ENCODE data around the gene ERCC1. TPM values are rescaled to one million over a fixed set of nuclear protein-coding genes. Genes with fewer than 3 reads are reported as not detected.
A peak's percentile ranks its signal among the peaks of the same experiment; 100 is the strongest.

Gene ERCC1
- total and polyA plus RNA-seq, 2 experiments from 2014 or later = 120 to 169 TPM

DNA sequence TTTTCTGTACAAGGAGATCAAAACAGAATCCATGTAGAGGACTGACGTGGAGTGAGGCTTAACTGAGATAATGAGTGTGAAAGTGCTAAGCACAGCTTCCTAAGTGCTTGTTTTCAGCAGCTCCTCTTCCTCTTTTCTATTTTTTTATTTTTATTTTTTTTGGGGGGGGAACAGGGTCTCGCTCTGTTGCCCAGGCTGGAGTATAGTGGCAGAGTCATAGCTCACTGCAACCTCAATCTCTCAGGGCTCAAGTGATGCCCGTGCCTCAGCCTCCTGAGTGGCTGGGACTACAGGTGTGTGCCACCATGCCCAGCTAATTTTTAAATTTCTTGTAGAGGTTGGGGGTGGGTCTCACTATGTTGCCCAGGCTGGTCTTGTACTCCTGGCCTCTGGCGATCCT lies 38.5 kb upstream of the ERCC1 start:
- Histone ChIP-seq H3K27me3 (no peaks in the 10 kb centered on the region), H3K36me3 (no peaks in the 10 kb centered on the region), H3K4me3 (no peak overlapping the region), H3K4me1 (ENCODE audit: low read depth) (no peaks in the 10 kb centered on the region), H3K9me3 (ENCODE audit: low read depth) (no peaks in the 10 kb centered on the region), H3K27ac (no peak overlapping the region)
- TF ChIP-seq, protein P1, sequence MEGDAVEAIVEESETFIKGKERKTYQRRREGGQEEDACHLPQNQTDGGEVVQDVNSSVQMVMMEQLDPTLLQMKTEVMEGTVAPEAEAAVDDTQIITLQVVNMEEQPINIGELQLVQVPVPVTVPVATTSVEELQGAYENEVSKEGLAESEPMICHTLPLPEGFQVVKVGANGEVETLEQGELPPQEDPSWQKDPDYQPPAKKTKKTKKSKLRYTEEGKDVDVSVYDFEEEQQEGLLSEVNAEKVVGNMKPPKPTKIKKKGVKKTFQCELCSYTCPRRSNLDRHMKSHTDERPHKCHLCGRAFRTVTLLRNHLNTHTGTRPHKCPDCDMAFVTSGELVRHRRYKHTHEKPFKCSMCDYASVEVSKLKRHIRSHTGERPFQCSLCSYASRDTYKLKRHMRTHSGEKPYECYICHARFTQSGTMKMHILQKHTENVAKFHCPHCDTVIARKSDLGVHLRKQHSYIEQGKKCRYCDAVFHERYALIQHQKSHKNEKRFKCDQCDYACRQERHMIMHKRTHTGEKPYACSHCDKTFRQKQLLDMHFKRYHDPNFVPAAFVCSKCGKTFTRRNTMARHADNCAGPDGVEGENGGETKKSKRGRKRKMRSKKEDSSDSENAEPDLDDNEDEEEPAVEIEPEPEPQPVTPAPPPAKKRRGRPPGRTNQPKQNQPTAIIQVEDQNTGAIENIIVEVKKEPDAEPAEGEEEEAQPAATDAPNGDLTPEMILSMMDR (IDR thresholded peaks at IDR 0.05; ENCODE audit: low read depth, low read length) = no peak
- DNase-seq (ENCODE audit: low read depth in 1 of 2, low spot score in 1 of 2) = no peak

DNA sequence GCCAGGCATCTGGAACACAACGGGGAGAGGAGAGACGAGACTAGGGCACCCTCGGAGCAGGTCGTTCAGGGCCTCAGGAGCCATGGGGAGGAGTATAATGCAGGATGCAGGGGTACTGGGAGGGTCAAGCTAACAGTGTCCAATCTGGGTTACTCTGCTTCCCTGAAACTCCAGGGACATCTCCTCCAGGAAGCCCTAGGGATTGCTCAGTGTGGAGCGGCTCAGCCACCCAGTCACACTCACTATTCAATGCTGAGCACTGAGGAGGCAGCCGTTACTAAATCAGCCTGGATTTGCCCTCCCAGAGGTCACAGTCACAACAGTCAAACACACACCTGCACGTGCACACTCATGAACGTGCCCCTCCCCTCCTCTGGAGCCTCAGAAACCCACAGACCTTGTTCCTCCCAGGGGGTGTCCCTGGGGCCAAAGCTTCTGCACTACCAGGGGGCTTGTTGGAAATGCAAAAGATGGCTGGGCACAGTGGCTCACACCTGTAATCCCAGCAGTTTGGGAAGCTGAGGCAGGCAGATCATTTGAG lies 37.2 kb upstream of the ERCC1 start:
- H3K9me3 ChIP-seq (ENCODE audit: low read depth) = no peaks in the 10 kb centered on the region
- no peak overlapping the region for H3K27ac ChIP-seq
- no peak overlapping the region for H3K4me3 ChIP-seq
- no peak for DNase-seq (ENCODE audit: low read depth in 1 of 2, low spot score in 1 of 2)
- H3K36me3 ChIP-seq = no peaks in the 10 kb centered on the region
- peaks cover 3% of the 10 kb centered on the region for H3K4me1 ChIP-seq (ENCODE audit: low read depth)
- TF ChIP-seq, protein P1 (IDR thresholded peaks at IDR 0.05; ENCODE audit: low read depth, low read length) = no peak
- H3K27me3 ChIP-seq = no peaks in the 10 kb centered on the region

DNA sequence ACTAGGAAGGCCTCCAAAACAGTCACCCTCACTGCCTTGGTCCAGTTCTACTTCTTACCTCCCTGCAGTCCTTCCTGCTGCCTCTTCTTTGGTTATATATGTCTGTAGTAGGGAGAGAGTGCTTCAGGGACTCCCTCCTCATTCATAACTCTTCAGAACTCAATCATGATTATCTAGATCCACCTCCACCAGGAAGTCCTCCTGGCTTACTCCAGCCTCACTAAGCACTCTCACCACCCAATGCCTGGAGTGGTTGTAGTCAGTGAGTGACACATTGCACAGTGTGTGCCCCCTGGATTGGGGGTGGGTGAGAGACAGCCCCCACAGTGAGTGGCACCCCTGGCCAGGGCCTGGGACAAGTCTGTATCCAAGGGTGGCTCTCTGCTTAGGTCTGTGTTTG lies 34.1 kb upstream of the ERCC1 start:
- no peak for DNase-seq (ENCODE audit: low read depth in 1 of 2, low spot score in 1 of 2)
- Histone ChIP-seq H3K27me3 (no peaks in the 10 kb centered on the region), H3K9me3 (ENCODE audit: low read depth) (no peaks in the 10 kb centered on the region), H3K4me3 (no peak overlapping the region), H3K4me1 (ENCODE audit: low read depth) (peaks cover 9% of the 10 kb centered on the region), H3K27ac (no peak overlapping the region), H3K36me3 (no peaks in the 10 kb centered on the region)
- TF ChIP-seq, protein P1 (IDR thresholded peaks at IDR 0.05; ENCODE audit: low read depth, low read length) = no peak

DNA sequence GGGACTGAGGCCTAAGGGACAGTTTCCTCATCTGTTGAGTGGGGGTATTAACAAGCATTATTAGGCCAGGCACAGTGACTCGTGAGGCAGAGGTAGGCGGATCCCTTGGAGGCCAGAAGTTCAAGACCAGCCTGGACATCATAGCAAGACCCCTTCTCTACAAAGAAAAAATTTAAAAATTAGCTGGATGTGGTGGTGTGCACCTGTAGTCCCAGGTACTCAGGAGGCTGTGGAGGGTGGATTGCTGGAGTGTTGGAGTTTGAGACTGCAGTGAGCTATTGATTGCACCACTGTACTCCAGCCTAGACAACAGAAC lies 32.7 kb upstream of the ERCC1 start:
- Histone ChIP-seq H3K27me3 (no peaks in the 10 kb centered on the region), H3K4me3 (no peak overlapping the region), H3K27ac (peak overlapping the region; percentile 94), H3K4me1 (ENCODE audit: low read depth) (peaks cover 9% of the 10 kb centered on the region), H3K36me3 (no peaks in the 10 kb centered on the region), H3K9me3 (ENCODE audit: low read depth) (no peaks in the 10 kb centered on the region)
- TF ChIP-seq, protein P1 (IDR thresholded peaks at IDR 0.05; ENCODE audit: low read depth, low read length) = no peak
- DNase-seq (ENCODE audit: low read depth in 1 of 2, low spot score in 1 of 2) = no peak

DNA sequence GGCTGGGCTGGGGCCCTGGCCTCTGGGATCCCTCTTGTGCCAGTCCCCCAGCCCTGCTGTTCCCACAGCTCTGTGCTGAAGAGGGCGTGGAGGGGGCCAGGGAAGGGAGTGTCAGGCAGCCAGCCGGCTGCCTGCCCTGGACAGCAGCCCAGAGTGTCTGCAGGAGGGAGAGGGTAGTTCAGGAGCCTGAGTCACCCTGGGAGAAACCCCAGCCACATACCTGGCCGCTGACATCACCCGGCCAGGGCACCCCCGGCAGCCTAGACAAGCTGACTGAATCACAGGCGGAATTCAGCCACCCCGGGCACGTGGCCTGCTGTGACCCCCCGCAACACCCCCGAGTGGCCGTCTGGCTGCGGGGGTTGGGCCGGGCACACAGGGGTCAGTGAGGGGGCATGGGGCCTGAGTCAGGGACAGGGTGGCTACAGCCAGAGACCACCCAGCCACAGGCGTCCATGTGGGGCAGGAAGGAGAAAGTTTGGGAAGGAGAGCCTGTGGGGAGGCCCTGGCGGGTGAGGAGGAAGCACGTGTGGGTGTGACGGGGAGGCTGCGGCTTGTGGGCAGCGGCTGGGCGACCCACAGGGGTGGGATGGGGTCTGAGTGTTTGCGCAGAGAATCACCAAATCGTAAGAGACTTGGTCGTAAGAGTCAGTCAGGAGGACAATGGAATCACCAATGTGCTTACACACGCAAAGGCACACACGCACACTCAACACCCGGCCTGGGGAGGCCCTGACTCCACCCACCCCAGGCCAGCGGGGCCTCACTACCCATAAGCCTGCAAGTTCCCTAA lies 32.2 kb upstream of the ERCC1 start:
- no peaks in the 10 kb centered on the region for H3K9me3 ChIP-seq (ENCODE audit: low read depth)
- peak overlapping the region; percentile 94 for H3K27ac ChIP-seq
- no peaks in the 10 kb centered on the region for H3K36me3 ChIP-seq

More for the DNA sequence above, 32.2 kb upstream of the ERCC1 start:
- Histone ChIP-seq H3K4me1 (ENCODE audit: low read depth) (peaks cover 9% of the 10 kb centered on the region), H3K27me3 (no peaks in the 10 kb centered on the region), H3K4me3 (no peak overlapping the region)
- peak; percentile 87 to 99 for DNase-seq (ENCODE audit: low read depth in 1 of 2, low spot score in 1 of 2)
- TF ChIP-seq, protein P1 (IDR thresholded peaks at IDR 0.05; ENCODE audit: low read depth, low read length) = no peak

All from cardiac muscle cell (in vitro differentiated cells and primary cell).